ENCODE results near the gene VPS35L. TPM values are rescaled to one million over a fixed set of nuclear protein-coding genes. Genes with fewer than 3 reads are reported as not detected.

Gene VPS35L
- total and polyA plus RNA-seq, 2 of the 13 experiments (the other 11 are each of a cell fraction or from before 2014, with no cell fraction given): 1.4 to 1.6 TPM

DNA sequence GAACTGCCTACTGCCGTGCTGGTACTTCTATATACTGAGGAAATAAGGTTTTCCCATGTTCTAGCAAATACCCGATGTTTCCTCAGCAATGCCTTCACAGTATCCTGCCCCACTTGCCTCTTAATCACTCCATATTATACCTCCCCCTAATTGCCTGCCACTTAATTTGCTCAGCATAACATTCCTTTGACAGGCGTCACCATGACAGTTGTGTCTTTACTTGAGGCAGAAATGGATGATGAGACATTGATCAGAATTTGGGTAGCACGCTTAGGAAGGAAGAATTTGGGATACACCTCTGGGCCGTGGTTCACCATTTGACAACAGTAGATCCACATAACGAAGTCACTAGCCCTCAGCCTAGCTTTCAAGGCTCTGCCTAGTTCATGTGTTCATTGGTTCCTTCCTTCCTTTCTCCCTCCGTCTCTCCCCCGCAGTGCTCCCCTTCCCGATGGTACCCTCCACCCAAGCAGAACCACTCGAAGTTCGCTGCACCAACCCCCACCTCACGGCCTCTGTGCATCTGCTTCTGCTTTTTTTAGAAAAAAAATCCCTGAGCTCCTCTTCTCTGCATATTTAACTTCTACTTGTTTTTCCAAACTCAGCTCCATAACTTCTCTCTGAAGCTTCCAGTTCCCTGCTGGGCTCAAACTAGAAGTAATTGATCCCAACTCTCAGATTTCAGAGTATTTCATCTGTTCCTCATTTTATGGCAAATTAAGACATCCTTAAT is 182.0 kb downstream of the VPS35L start:
- Histone ChIP-seq H3K27me3 (ENCODE audit: control insufficient read depth in 1 of 2, insufficient read depth in 2 of 2, low read length in 2 of 2) (no peaks in the 10 kb centered on the region), H3K36me3 (replicated peaks in 1 of 2; ENCODE audit: control insufficient read depth in 1 of 2, insufficient read depth in 2 of 2, low read length in 2 of 2) (no peaks in the 10 kb centered on the region), H4K20me1 (ENCODE audit: insufficient read depth, low read length) (no peaks in the 10 kb centered on the region), H3K9me3 (ENCODE audit: low read length) (no peaks in the 10 kb centered on the region), H2AFZ (ENCODE audit: low read length) (no peak overlapping the region), H3K27ac (ENCODE audit: extremely low read length, insufficient read depth, low read length) (no peak overlapping the region), H3K9ac (ENCODE audit: insufficient read depth, low read depth, low read length) (no peak overlapping the region), H3K79me2 (ENCODE audit: insufficient read depth, low read length) (no peaks in the 10 kb centered on the region), H3K4me2 (ENCODE audit: low read depth, low read length) (no peak overlapping the region), H3K4me3 (replicated peaks in 1 of 3; ENCODE audit: insufficient read depth in 1 of 3, low read depth in 2 of 3, low read length in 3 of 3) (no peak overlapping the region), H3K4me1 (ENCODE audit: insufficient read depth, low read length) (peaks cover 17% of the 10 kb centered on the region)
- ATAC-seq (no peak), DNase-seq (ENCODE audit: low spot score) (no peak), FAIRE-seq (no peak)
- 88% methylated on average over 12 of the region's 12 CpGs for WGBS (ENCODE audit: low lambda C conversion rate)
- no peak for TF ChIP-seq FOSL2 (CRISPR knock-in tag; IDR thresholded peaks at IDR 0.05)
- TF ChIP-seq MATR3 (CRISPR knock-in tag; IDR thresholded peaks at IDR 0.05): no peak
- no peak for TF ChIP-seq ISL2 (CRISPR knock-in tag; IDR thresholded peaks at IDR 0.05)
- no peak for TF ChIP-seq MTA1 (CRISPR knock-in tag; IDR thresholded peaks at IDR 0.05; ENCODE audit: borderline replicate concordance)
- TF ChIP-seq ARID2 (CRISPR knock-in tag; IDR thresholded peaks at IDR 0.05; ENCODE audit: borderline replicate concordance): no peak
- TF ChIP-seq ZNF781 (CRISPR knock-in tag; IDR thresholded peaks at IDR 0.05; ENCODE audit: borderline replicate concordance, not compliant biosample characterization): no peak
- no peak for TF ChIP-seq SMAD1 (CRISPR knock-in tag; IDR thresholded peaks at IDR 0.05; ENCODE audit: borderline replicate concordance, low read depth)
- TF ChIP-seq RARG (CRISPR knock-in tag; IDR thresholded peaks at IDR 0.05; ENCODE audit: low read depth): no peak
- no peak for TF ChIP-seq ZNF776 (CRISPR knock-in tag; IDR thresholded peaks at IDR 0.05)
- TF ChIP-seq IRF2 (CRISPR knock-in tag; IDR thresholded peaks at IDR 0.05): no peak
- no peak for TF ChIP-seq KMT2B (CRISPR knock-in tag; IDR thresholded peaks at IDR 0.05)
- no peak for TF ChIP-seq ZNF264 (CRISPR knock-in tag; IDR thresholded peaks at IDR 0.05)
- no peak for TF ChIP-seq PAX8 (CRISPR knock-in tag; IDR thresholded peaks at IDR 0.05; ENCODE audit: borderline replicate concordance)
- TF ChIP-seq, protein P1, sequence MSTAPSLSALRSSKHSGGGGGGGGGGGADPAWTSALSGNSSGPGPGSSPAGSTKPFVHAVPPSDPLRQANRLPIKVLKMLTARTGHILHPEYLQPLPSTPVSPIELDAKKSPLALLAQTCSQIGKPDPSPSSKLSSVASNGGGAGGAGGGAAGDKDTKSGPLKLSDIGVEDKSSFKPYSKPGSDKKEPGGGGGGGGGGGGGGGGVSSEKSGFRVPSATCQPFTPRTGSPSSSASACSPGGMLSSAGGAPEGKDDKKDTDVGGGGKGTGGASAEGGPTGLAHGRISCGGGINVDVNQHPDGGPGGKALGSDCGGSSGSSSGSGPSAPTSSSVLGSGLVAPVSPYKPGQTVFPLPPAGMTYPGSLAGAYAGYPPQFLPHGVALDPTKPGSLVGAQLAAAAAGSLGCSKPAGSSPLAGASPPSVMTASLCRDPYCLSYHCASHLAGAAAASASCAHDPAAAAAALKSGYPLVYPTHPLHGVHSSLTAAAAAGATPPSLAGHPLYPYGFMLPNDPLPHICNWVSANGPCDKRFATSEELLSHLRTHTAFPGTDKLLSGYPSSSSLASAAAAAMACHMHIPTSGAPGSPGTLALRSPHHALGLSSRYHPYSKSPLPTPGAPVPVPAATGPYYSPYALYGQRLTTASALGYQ (CRISPR knock-in tag; IDR thresholded peaks at IDR 0.05): no peak
- TF ChIP-seq, protein P2, sequence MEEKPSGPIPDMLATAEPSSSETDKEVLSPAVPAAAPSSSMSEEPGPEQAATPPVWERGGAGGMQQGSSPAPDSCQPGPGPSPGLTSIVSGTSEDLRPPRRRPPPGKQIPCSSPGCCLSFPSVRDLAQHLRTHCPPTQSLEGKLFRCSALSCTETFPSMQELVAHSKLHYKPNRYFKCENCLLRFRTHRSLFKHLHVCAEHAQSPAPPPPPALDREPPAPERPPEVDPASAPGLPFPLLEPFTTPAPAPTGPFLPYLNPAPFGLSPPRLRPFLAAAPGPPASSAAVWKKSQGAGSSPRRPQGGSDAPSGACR (CRISPR knock-in tag; IDR thresholded peaks at IDR 0.05): no peak
- intact Hi-C loops (cut with micrococcal nuclease; ENCODE audit: unreplicated experiment) (no loop called here), in situ Hi-C loops (cut with HindIII; ENCODE audit: extremely low pct_ligation_motif_present, low pct_unique_long_range_greater_than_20kb) (no loop called here)
- ChIA-PET POLR2A (interaction anchor here (0.5 kb wide), 1 partner anchor 23 kb away, joined by 3 read pairs; no protein-coding TSS in a partner anchor), CTCF (ENCODE audit: low intra/inter-chr PET ratio, low total read pairs) (no interaction called here)
- no TSS peak for BruUV-seq (replicated peaks)

Measured in HepG2 (cell line).